K562 (cell line): ENCODE data around the gene PIH1D1. TPM values are rescaled to one million over a fixed set of nuclear protein-coding genes. Genes with fewer than 3 reads are reported as not detected.
A peak's percentile ranks its signal among the peaks of the same experiment; 100 is the strongest.

Experiments used
- ARHGAP35 ChIP-seq: fragments of 450-650 bp; IDR thresholded peaks from 2 replicates; pipeline ENCODE4 v1.6.1; 2018; ENCODE audit not compliant: partially characterized antibody
- ATF1 ChIP-seq, 2 experiments: fragments of 450-650 bp in 1 of 2; IDR thresholded peaks; 2 replicates each; pipeline ENCODE4 v1.6.1; 2016; ENCODE audit warnings: missing compliant biosample characterization in 1 of 2, missing genetic modification characterization in 1 of 2
- ATF7 ChIP-seq: fragments of 450-650 bp; IDR thresholded peaks from 2 replicates; pipeline ENCODE4 v1.7.1; 2014; ENCODE audit warnings: mild to moderate bottlenecking, moderate library complexity
- HDAC1 ChIP-seq, 2 experiments: fragments of 450-650 bp; IDR thresholded peaks; 2 replicates each; pipeline ENCODE4 v1.6.1; 2016 to 2017; ENCODE audit warnings: inconsistent platforms in 1 of 2, mild to moderate bottlenecking in 1 of 2, moderate library complexity in 1 of 2
- JUN ChIP-seq, 2 experiments: sonication (generic) in 1 of 2; formaldehyde crosslinking in 1 of 2; IDR thresholded peaks; 2 replicates each; pipeline versions ENCODE4 v1.6.1 to v1.8.0; 2012 to 2022; ENCODE audit warnings: borderline replicate concordance in 2 of 2, mild to moderate bottlenecking in 2 of 2, improper control_type of control experiment in 1 of 2, low read depth in 1 of 2, low read length in 1 of 2, missing genetic modification reagents in 1 of 2
- MAZ ChIP-seq, 2 experiments: fragments of 450-650 bp in 1 of 2; sonication (generic) in 1 of 2; formaldehyde crosslinking; IDR thresholded peaks in 1 of 2; conservative IDR thresholded peaks in 1 of 2; 2 replicates each; pipeline versions ENCODE4 v1.4.0 to v1.5.0; 2020; ENCODE audit warnings: mild to moderate bottlenecking in 1 of 2, missing genetic modification reagents in 1 of 2
- MCM7 ChIP-seq, 2 experiments: fragments of 450-650 bp; IDR thresholded peaks; 2 replicates each; pipeline ENCODE4 v1.6.1; 2016 to 2018
- NR2C2 ChIP-seq, 2 experiments: fragments of 200-800 bp in 1 of 2; sonication (Bioruptor generic) in 1 of 2; sonication (generic) in 1 of 2; formaldehyde crosslinking in 1 of 2; IDR thresholded peaks; 2 replicates each; pipeline versions ENCODE4 v1.6.1 to v1.8.0; 2016 to 2022; ENCODE audit warnings: mild to moderate bottlenecking in 1 of 2, missing compliant biosample characterization in 1 of 2, missing genetic modification characterization in 1 of 2, missing genetic modification reagents in 1 of 2
- PHF8 ChIP-seq: fragments of 200-600 bp; sonication (generic); IDR thresholded peaks from 2 replicates; pipeline ENCODE4 v1.6.1; 2012; ENCODE audit warnings: mixed run types, mild to moderate bottlenecking, inconsistent platforms, low read length, moderate library complexity, borderline replicate concordance
- RBFOX2 ChIP-seq: fragments of 200-400 bp; formaldehyde crosslinking; IDR thresholded peaks from 2 replicates; pipeline ENCODE4 v1.6.1; 2017; ENCODE audit warnings: low read depth, mild to moderate bottlenecking, low read length, moderate library complexity
- RCOR1 ChIP-seq, 2 experiments: IDR thresholded peaks; 2 replicates each; pipeline ENCODE4 v1.6.1; 2012; ENCODE audit warnings: low read depth in 2 of 2, low read length in 2 of 2, borderline replicate concordance in 1 of 2, improper control_type of control experiment in 1 of 2
- SMC3 ChIP-seq: conservative IDR thresholded peaks from 2 replicates; pipeline ENCODE4 v1.6.1; 2011; ENCODE audit warnings: low read depth, low read length, improper control_type of control experiment; ENCODE audit not compliant: insufficient read depth
- SRF ChIP-seq, 2 experiments: fragments of 250-450, 450-650 bp in 1 of 2; sonication (Bioruptor Pico) in 1 of 2; sonication (generic) in 1 of 2; formaldehyde crosslinking; IDR thresholded peaks; 2 replicates each; pipeline versions ENCODE4 v1.5.0 to v1.5.1; 2020 to 2022; ENCODE audit warnings: mild to moderate bottlenecking in 1 of 2, missing genetic modification reagents in 1 of 2
- THRA ChIP-seq: fragments of 450-650 bp; IDR thresholded peaks from 2 replicates; pipeline ENCODE4 v1.6.1; 2017; ENCODE audit warnings: mild to moderate bottlenecking, moderate library complexity
- ZNF395 ChIP-seq: fragments of 200-800 bp; sonication (Bioruptor generic); IDR thresholded peaks from 2 replicates; pipeline ENCODE4 v1.6.1; 2017; ENCODE audit warnings: missing genetic modification characterization, missing compliant biosample characterization
- ZSCAN29 ChIP-seq: fragments of 450-650 bp; IDR thresholded peaks from 2 replicates; pipeline ENCODE4 v1.6.1; 2017
- polyA plus RNA-seq, 8 experiments: library from polyadenylated mRNA; depleted of rRNA in 4 of 8; stranded (reverse) in 5 of 8; unstranded in 3 of 8; fragments of >200 nt; fragmentation: Nextera tagmentation in 2 of 8; fragmentation: Illumina TruSeq in 1 of 8; extraction: Ambion mirVana in 2 of 8; extraction: Trizol in 1 of 8; gene quantifications; 2 replicates each; pipeline versions ENCODE4 v1.2.1 to v1.2.3, GENCODE V29; 2011 to 2014; ENCODE audit warnings: inconsistent platforms in 1 of 8, missing spikeins in 1 of 8
- total RNA-seq, 7 experiments: library from RNA; depleted of rRNA in 6 of 7; stranded (reverse); fragments of >200 nt in 6 of 7; fragmentation: Illumina TruSeq in 2 of 7; extraction: Trizol in 2 of 7; gene quantifications; 2 replicates each; pipeline versions ENCODE4 v1.2.1 to v1.2.3, GENCODE V29; 2011 to 2021; ENCODE audit warnings: low replicate concordance in 1 of 7
- TF ChIP-seq, protein P1 (sequence below): sonication (generic); formaldehyde crosslinking; IDR thresholded peaks from 2 replicates; pipeline ENCODE4 v1.9.0; 2022; ENCODE audit warnings: mild to moderate bottlenecking, missing genetic modification reagents
- TF ChIP-seq, protein P2 (sequence below): fragments of 450-650 bp; IDR thresholded peaks from 2 replicates; pipeline ENCODE4 v1.6.1; 2016
- TF ChIP-seq, protein P3 (sequence below): fragments of 450-650 bp; IDR thresholded peaks from 2 replicates; pipeline ENCODE4 v1.6.1; 2016; ENCODE audit warnings: mild to moderate bottlenecking

The PIH1D1 gene
- total and polyA plus RNA-seq, 9 of the 15 experiments (the other 6 are each of a cell fraction or from before 2014, with no cell fraction given), result 26.5 to 224 (median 137) TPM

DNA sequence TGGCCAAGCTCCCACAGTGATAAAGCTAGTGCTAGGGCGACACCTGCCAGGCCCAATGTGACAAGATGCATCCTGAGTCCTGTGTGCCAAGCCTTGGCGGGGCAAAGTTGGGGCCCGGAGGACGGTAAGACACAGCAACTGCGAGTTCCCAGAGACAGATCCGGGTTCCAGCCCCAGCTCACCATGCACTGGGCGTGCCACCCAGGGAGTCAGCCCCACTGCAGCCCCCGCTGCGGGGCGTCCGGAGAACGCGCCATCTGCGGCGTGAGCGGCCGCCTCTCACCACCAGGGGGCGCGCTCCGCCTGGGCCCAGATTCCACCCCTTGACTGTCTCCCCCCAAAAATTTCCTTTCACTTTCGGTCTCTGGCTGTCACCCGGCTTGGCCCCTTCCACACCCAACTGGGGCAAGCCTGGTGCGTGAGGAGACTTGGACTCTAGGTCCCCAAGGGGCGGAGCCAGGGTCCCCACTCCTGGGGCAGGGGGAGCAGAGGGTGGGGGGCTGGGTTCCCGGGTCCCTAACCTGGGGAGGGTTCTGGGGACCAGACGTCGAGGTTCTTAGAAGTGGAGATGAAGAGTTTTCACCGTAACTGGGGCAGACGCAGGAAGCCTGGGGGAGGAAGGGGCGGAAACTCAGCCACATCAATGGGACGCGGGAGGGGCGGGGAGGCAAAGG lies 22.4 kb upstream of the PIH1D1 start, which contains the start of gene FLT3LG (continued):
- TF ChIP-seq, protein P1, sequence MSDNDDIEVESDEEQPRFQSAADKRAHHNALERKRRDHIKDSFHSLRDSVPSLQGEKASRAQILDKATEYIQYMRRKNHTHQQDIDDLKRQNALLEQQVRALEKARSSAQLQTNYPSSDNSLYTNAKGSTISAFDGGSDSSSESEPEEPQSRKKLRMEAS, result peak; percentile 31; the same call in 1 of the 2 replicates
- peak in 1 of 2 experiments; percentile 62; a peak in 2 of 4 replicates for TF ChIP-seq HDAC1 (IDR thresholded peaks at IDR 0.05)
- peak; percentile 81 to 95 for TF ChIP-seq MAZ (CRISPR knock-in tag; conservative IDR thresholded peaks at IDR 0.05 in 1 of 2, IDR thresholded peaks at IDR 0.05 in 1 of 2)
- TF ChIP-seq ARHGAP35, result no peak
- 0 out of 2 replicates have a peak, but pooled peaks have one; percentile 21 for TF ChIP-seq NR2C2 (CRISPR knock-in tag; IDR thresholded peaks at IDR 0.05)
- no peak for TF ChIP-seq NR2C2 (tag; IDR thresholded peaks at IDR 0.05)
- TF ChIP-seq ATF7, result peak; percentile 68; the same call in 1 of the 2 replicates
- no peak; the same call in 1 of the 2 replicates for TF ChIP-seq PHF8
- TF ChIP-seq, protein P2, sequence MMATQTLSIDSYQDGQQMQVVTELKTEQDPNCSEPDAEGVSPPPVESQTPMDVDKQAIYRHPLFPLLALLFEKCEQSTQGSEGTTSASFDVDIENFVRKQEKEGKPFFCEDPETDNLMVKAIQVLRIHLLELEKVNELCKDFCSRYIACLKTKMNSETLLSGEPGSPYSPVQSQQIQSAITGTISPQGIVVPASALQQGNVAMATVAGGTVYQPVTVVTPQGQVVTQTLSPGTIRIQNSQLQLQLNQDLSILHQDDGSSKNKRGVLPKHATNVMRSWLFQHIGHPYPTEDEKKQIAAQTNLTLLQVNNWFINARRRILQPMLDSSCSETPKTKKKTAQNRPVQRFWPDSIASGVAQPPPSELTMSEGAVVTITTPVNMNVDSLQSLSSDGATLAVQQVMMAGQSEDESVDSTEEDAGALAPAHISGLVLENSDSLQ, result 0 out of 2 replicates have a peak, but pooled peaks have one; percentile 45
- TF ChIP-seq, protein P3, sequence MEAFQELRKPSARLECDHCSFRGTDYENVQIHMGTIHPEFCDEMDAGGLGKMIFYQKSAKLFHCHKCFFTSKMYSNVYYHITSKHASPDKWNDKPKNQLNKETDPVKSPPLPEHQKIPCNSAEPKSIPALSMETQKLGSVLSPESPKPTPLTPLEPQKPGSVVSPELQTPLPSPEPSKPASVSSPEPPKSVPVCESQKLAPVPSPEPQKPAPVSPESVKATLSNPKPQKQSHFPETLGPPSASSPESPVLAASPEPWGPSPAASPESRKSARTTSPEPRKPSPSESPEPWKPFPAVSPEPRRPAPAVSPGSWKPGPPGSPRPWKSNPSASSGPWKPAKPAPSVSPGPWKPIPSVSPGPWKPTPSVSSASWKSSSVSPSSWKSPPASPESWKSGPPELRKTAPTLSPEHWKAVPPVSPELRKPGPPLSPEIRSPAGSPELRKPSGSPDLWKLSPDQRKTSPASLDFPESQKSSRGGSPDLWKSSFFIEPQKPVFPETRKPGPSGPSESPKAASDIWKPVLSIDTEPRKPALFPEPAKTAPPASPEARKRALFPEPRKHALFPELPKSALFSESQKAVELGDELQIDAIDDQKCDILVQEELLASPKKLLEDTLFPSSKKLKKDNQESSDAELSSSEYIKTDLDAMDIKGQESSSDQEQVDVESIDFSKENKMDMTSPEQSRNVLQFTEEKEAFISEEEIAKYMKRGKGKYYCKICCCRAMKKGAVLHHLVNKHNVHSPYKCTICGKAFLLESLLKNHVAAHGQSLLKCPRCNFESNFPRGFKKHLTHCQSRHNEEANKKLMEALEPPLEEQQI, result no peak
- peak; percentile 69 for TF ChIP-seq SMC3
- 0 out of 2 replicates have a peak, but pooled peaks have one; percentile 48 for TF ChIP-seq ZNF395 (CRISPR knock-in tag)
- TF ChIP-seq JUN (IDR thresholded peaks at IDR 0.05; ENCODE audit: borderline replicate concordance, low read depth, low read length), result 0 out of 2 replicates have a peak, but pooled peaks have one; percentile 17
- no peak for TF ChIP-seq JUN (CRISPR knock-in tag; IDR thresholded peaks at IDR 0.05; ENCODE audit: borderline replicate concordance)
- no peak for TF ChIP-seq MCM7 (IDR thresholded peaks at IDR 0.05)
- TF ChIP-seq RBFOX2, result peak; percentile 62; the same call in 1 of the 2 replicates
- TF ChIP-seq SRF (CRISPR knock-in tag; IDR thresholded peaks at IDR 0.05), result peak in 1 of 2 experiments; percentile 41; a peak in 1 of 4 replicates
- TF ChIP-seq ATF1 (CRISPR knock-in tag; IDR thresholded peaks at IDR 0.05), result no peak
- peak; percentile 53 for TF ChIP-seq ATF1 (tag; IDR thresholded peaks at IDR 0.05)
- TF ChIP-seq ZSCAN29, result no peak
- TF ChIP-seq RCOR1 (IDR thresholded peaks at IDR 0.05; ENCODE audit: borderline replicate concordance in 1 of 2, low read depth in 2 of 2, low read length in 2 of 2), result peak in 1 of 2 experiments; percentile 50; a peak in 2 of 4 replicates
- TF ChIP-seq THRA, result no peak
